Natural killer cell (primary cell): ENCODE results near the gene CALHM5. TPM values are rescaled to one million over a fixed set of nuclear protein-coding genes. Genes with fewer than 3 reads are reported as not detected.

Experiments
- ATAC-seq, 3 donors: fragments of 150-1000 bp in 2 of 3; fragments of 200-7000 bp in 1 of 3; cut with Tn5 transposase; 1 replicate in 1 of 3; 2 replicates in 2 of 3; pipeline ENCODE4 v1.10.0; 2021; ENCODE audit warnings: mild to moderate bottlenecking in 2 of 3, moderate library complexity in 2 of 3
- DNase-seq, 2 donors: peaks; one replicate each; pipeline versions ENCODE4 v3.0.0 to v3.0.0-alpha.2; 2013 to 2021; ENCODE audit warnings: mixed read lengths in 1 of 2
- H3K27ac ChIP-seq: one replicate; pipeline ENCODE4 v1.5.1; 2013; ENCODE audit warnings: mild to moderate bottlenecking, low read length
- H3K27me3 ChIP-seq: one replicate; pipeline ENCODE4 v1.6.1; 2013; ENCODE audit warnings: low read length; ENCODE audit not compliant: control insufficient read depth, insufficient read depth
- H3K36me3 ChIP-seq: one replicate; pipeline ENCODE4 v1.6.1; 2013; ENCODE audit warnings: low read length; ENCODE audit not compliant: control insufficient read depth, insufficient read depth
- H3K4me1 ChIP-seq: one replicate; pipeline ENCODE4 v1.6.1; 2013; ENCODE audit warnings: low read length; ENCODE audit not compliant: control insufficient read depth, insufficient read depth
- H3K4me3 ChIP-seq: one replicate; pipeline ENCODE4 v1.5.1; 2013; ENCODE audit warnings: low read length
- H3K9me3 ChIP-seq: one replicate; pipeline ENCODE4 v1.6.1; 2013; ENCODE audit warnings: low read length; ENCODE audit not compliant: control insufficient read depth, insufficient read depth
- H3K27ac Mint-ChIP-seq, 2 donors: one replicate each; pipeline ENCODE4 v1.8.0; 2022; ENCODE audit warnings: mild to moderate bottlenecking in 2 of 2, mixed read lengths in 2 of 2, moderate library complexity in 1 of 2
- H3K27me3 Mint-ChIP-seq, 2 donors: one replicate each; pipeline ENCODE4 v1.8.0; 2022; ENCODE audit warnings: low read depth in 2 of 2, mixed read lengths in 2 of 2
- H3K36me3 Mint-ChIP-seq: one replicate; pipeline ENCODE4 v1.8.0; 2022; ENCODE audit warnings: mixed read lengths
- H3K4me1 Mint-ChIP-seq, 2 donors: one replicate each; pipeline ENCODE4 v1.8.0; 2022; ENCODE audit warnings: mixed read lengths in 2 of 2
- H3K4me3 Mint-ChIP-seq: one replicate; pipeline ENCODE4 v1.8.0; 2022; ENCODE audit warnings: mild to moderate bottlenecking, moderate library complexity, mixed read lengths
- H3K9me3 Mint-ChIP-seq, 2 donors: one replicate each; pipeline ENCODE4 v1.8.0; 2022; ENCODE audit warnings: mixed read lengths in 2 of 2
- WGBS: methylation state at CpG from one replicate; pipeline ENCODE4 v1.1.7; 2013; ENCODE audit warnings: missing lambda C conversion rate; ENCODE audit not compliant: insufficient coverage; 5-methylcytosine and 5-hydroxymethylcytosine counted together
- intact Hi-C: fragments of 100-400 bp; cut with micrococcal nuclease; formaldehyde crosslinking; loops from one replicate; pipeline ENCODE4 v1.14.2; 2022
- total RNA-seq, 4 donors: library from RNA; stranded (reverse); fragments of 120-200 nt in 1 of 4; gene quantifications; one replicate each; pipeline versions ENCODE4 v1.2.3 to v1.2.4, GENCODE V29; 2013 to 2022
- TF ChIP-seq, protein P1 (sequence below): fragments of 200-600 bp; IDR thresholded peaks from one replicate; pipeline ENCODE4 v1.8.0; 2022; ENCODE audit warnings: antibody characterized with exemption

The CALHM5 gene
- total RNA-seq, 3 donors from 2014 or later (not counting 1 experiment from before 2014, with no cell fraction given), result 0.05 TPM; not detected in 1

GRCh38 chr6:116545651-116546050 lies 34.2 kb downstream of the CALHM5 start, which contains the start of gene TRAPPC3L:
Gene TRAPPC3L (minus strand): TSS chr6:116545684. CDS start chr6:116545514, 170 bp downstream.
- WGBS, result 85% methylated on average over 3 of the region's 4 CpGs
- ATAC-seq (no peak), DNase-seq (no peak)
- H3K27me3 ChIP-seq, result peaks cover 3% of the 10 kb centered on the region
- no peaks in the 10 kb centered on the region for H3K36me3 ChIP-seq
- no peak within 1 kb of the TSS for H3K4me3 Mint-ChIP-seq
- TF ChIP-seq, protein P1, sequence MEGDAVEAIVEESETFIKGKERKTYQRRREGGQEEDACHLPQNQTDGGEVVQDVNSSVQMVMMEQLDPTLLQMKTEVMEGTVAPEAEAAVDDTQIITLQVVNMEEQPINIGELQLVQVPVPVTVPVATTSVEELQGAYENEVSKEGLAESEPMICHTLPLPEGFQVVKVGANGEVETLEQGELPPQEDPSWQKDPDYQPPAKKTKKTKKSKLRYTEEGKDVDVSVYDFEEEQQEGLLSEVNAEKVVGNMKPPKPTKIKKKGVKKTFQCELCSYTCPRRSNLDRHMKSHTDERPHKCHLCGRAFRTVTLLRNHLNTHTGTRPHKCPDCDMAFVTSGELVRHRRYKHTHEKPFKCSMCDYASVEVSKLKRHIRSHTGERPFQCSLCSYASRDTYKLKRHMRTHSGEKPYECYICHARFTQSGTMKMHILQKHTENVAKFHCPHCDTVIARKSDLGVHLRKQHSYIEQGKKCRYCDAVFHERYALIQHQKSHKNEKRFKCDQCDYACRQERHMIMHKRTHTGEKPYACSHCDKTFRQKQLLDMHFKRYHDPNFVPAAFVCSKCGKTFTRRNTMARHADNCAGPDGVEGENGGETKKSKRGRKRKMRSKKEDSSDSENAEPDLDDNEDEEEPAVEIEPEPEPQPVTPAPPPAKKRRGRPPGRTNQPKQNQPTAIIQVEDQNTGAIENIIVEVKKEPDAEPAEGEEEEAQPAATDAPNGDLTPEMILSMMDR, result no peak
- H3K4me3 ChIP-seq, result no peak within 1 kb of the TSS
- H3K27me3 Mint-ChIP-seq, result peaks cover 23 to 41% of the 10 kb centered on the region in 2 donors
- no peaks in the 10 kb centered on the region for H3K4me1 Mint-ChIP-seq
- no peaks in the 10 kb centered on the region for H3K9me3 ChIP-seq
- no peak within 1 kb of the TSS for H3K27ac ChIP-seq
- H3K27ac Mint-ChIP-seq, result no peak within 1 kb of the TSS
- H3K36me3 Mint-ChIP-seq, result no peaks in the 10 kb centered on the region
- intact Hi-C loops, result no loop called here
- H3K4me1 ChIP-seq, result no peaks in the 10 kb centered on the region
- no peaks in the 10 kb centered on the region for H3K9me3 Mint-ChIP-seq

DNA sequence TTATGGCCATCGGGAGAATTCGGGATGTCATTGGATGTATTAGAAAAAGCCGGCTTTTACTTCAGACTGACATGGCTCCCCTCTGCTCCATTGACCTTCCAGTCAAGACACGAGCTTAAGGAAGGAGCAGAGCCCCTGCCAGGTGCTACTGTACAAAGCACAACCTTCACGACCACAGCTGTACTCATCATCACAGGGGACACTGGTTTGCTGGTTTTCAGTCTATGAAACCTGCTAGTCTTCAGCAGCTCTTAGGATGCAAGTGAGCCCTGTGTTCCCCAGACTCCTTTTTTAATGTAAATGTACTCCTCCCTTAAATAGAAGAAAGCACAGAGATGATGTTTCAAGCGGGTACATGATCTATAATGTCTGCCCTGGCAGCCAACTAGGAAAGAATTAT lies 35.9 kb downstream of the CALHM5 start:
- Histone ChIP-seq H3K4me1 (no peaks in the 10 kb centered on the region), H3K4me3 (no peak overlapping the region), H3K27me3 (peaks cover 3% of the 10 kb centered on the region), H3K9me3 (no peaks in the 10 kb centered on the region), H3K36me3 (no peaks in the 10 kb centered on the region), H3K27ac (no peak overlapping the region)
- no peaks in the 10 kb centered on the region for H3K9me3 Mint-ChIP-seq
- intact Hi-C loops, result no loop called here
- no peak for ATAC-seq
- no peak overlapping the region for H3K4me3 Mint-ChIP-seq
- DNase-seq, result no peak
- H3K27me3 Mint-ChIP-seq, result peaks cover 23 to 55% of the 10 kb centered on the region in 2 donors
- no peak overlapping the region for H3K27ac Mint-ChIP-seq
- TF ChIP-seq, protein P1, result no peak
- no peaks in the 10 kb centered on the region for H3K36me3 Mint-ChIP-seq
- H3K4me1 Mint-ChIP-seq, result no peaks in the 10 kb centered on the region
- 92% methylated on average over 6 of the region's 6 CpGs for WGBS

- Histone ChIP-seq H3K9me3 (no peaks in the 10 kb centered on the region), H3K27me3 (no peaks in the 10 kb centered on the region), H3K4me3 (no peak overlapping the region), H3K27ac (no peak overlapping the region), H3K4me1 (no peaks in the 10 kb centered on the region), H3K36me3 (no peaks in the 10 kb centered on the region)
- intact Hi-C loops, result no loop called here
- no peaks in the 10 kb centered on the region for H3K36me3 Mint-ChIP-seq
- no peak overlapping the region for H3K4me3 Mint-ChIP-seq
- ATAC-seq (peak in 1 of 3 donors; percentile 10), DNase-seq (no peak)
- no peaks in the 10 kb centered on the region for H3K4me1 Mint-ChIP-seq
- WGBS, result 87% methylated on average over 4 of the region's 4 CpGs
- peaks cover 17 to 53% of the 10 kb centered on the region in 2 donors for H3K27me3 Mint-ChIP-seq
- H3K9me3 Mint-ChIP-seq, result no peaks in the 10 kb centered on the region
- no peak overlapping the region for H3K27ac Mint-ChIP-seq
- TF ChIP-seq, protein P1, result no peak
Observed at GRCh38 chr6:116550796-116551195, 39.4 kb downstream of the CALHM5 start.

GRCh38 chr6:116553451-116553850 lies 42.0 kb downstream of the CALHM5 start, which contains the start of gene CALHM4:
Gene CALHM4 (plus strand): TSS chr6:116553751. CDS start chr6:116553794, 43 bp downstream.
- intact Hi-C loops, result no loop called here
- H3K27ac ChIP-seq, result no peak within 1 kb of the TSS
- H3K27me3 ChIP-seq, result no peaks in the 10 kb centered on the region
- H3K4me1 ChIP-seq, result no peaks in the 10 kb centered on the region
- DNase-seq (no peak), ATAC-seq (no peak)
- Mint-ChIP-seq H3K4me3 (no peak within 1 kb of the TSS), H3K27ac (no peak within 1 kb of the TSS), H3K27me3 (peaks cover 18 to 35% of the 10 kb centered on the region in 2 donors), H3K36me3 (no peaks in the 10 kb centered on the region), H3K9me3 (no peaks in the 10 kb centered on the region), H3K4me1 (no peaks in the 10 kb centered on the region)
- H3K9me3 ChIP-seq, result no peaks in the 10 kb centered on the region
- no peaks in the 10 kb centered on the region for H3K36me3 ChIP-seq
- TF ChIP-seq, protein P1, result no peak
- no peak within 1 kb of the TSS for H3K4me3 ChIP-seq
